Smooth muscle cell (in vitro differentiated cells): ENCODE measurements around the gene STX1B. TPM values are rescaled to one million over a fixed set of nuclear protein-coding genes. Genes with fewer than 3 reads are reported as not detected.
A peak's percentile ranks its signal among the peaks of the same experiment; 100 is the strongest.

Source experiments
- DNase-seq: peaks from one replicate; lab custom pipeline; 2025; ENCODE audit not compliant: unreplicated experiment; lab: John Stamatoyannopoulos, UW
- H2AFZ ChIP-seq: fragments of 200-600 bp; sonication (generic); 2 replicates; pipeline ENCODE4 v1.6.0; 2016; ENCODE audit warnings: antibody characterized with exemption, low read depth, mild to moderate bottlenecking
- H3F3A ChIP-seq: fragments of 200-600 bp; sonication (generic); 2 replicates; pipeline ENCODE4 v1.6.0; 2017; ENCODE audit warnings: antibody characterized with exemption, low read depth
- H3K27ac ChIP-seq: fragments of 200-600 bp; sonication (generic); 2 replicates; pipeline ENCODE4 v1.5.1; 2016; ENCODE audit warnings: low read depth, mild to moderate bottlenecking
- H3K27me3 ChIP-seq: fragments of 200-600 bp; sonication (generic); 2 replicates; pipeline ENCODE4 v1.6.1; 2016; ENCODE audit warnings: low read depth, mild to moderate bottlenecking
- H3K36me3 ChIP-seq: fragments of 200-600 bp; sonication (generic); 2 replicates; pipeline ENCODE4 v1.5.1; 2016; ENCODE audit warnings: low read depth
- H3K4me1 ChIP-seq: fragments of 200-600 bp; sonication (generic); 2 replicates; pipeline ENCODE4 v1.5.1; 2016; ENCODE audit warnings: low read depth
- H3K4me2 ChIP-seq: fragments of 200-600 bp; sonication (generic); 2 replicates; pipeline ENCODE4 v1.6.0; 2016; ENCODE audit warnings: mild to moderate bottlenecking
- H3K4me3 ChIP-seq: fragments of 200-600 bp; sonication (generic); 2 replicates; pipeline ENCODE4 v1.5.1; 2016; ENCODE audit warnings: mild to moderate bottlenecking
- H3K79me2 ChIP-seq: fragments of 200-600 bp; sonication (generic); 2 replicates; pipeline ENCODE4 v1.6.0; 2016; ENCODE audit warnings: low read depth, mild to moderate bottlenecking
- H3K9ac ChIP-seq: fragments of 200-600 bp; sonication (generic); 2 replicates; pipeline ENCODE4 v1.6.0; 2016; ENCODE audit warnings: low read depth
- H3K9me3 ChIP-seq: fragments of 200-600 bp; sonication (generic); replicated peaks from 2 replicates; pipeline ENCODE4 v1.5.1; 2016; ENCODE audit warnings: low read depth
- H4K20me1 ChIP-seq: fragments of 200-600 bp; sonication (generic); 2 replicates; pipeline ENCODE4 v1.6.0; 2016; ENCODE audit warnings: low read depth
- CTCF ChIP-seq: fragments of 200-600 bp; sonication (generic); IDR thresholded peaks from 2 replicates; pipeline ENCODE4 v1.5.1; 2017; ENCODE audit warnings: borderline replicate concordance, mild to moderate bottlenecking, antibody characterized with exemption; ENCODE audit not compliant: insufficient read depth, poor library complexity, severe bottlenecking
- WGBS: methylation state at CpG from one replicate; pipeline ENCODE4 v1.1.7; 2016; ENCODE audit warnings: low lambda C conversion rate; 5-methylcytosine and 5-hydroxymethylcytosine counted together
- polyA plus RNA-seq: library from polyadenylated mRNA; unstranded; fragments of >200 nt; fragmentation: Nextera tagmentation; extraction: Ambion mirVana; gene quantifications from 2 replicates; pipeline ENCODE4 v1.2.1, GENCODE V29; 2016
- total RNA-seq: library from RNA; depleted of rRNA; stranded (reverse); fragments of >200 nt; gene quantifications from 2 replicates; pipeline ENCODE4 v1.2.3, GENCODE V29; 2014

STX1B gene
- total and polyA plus RNA-seq, 2 experiments from 2014 or later, result 0.72 to 1.0 TPM

GRCh38 chr16:30946671-30947540 is 63.5 kb downstream of the STX1B start:
- H3K4me1 ChIP-seq, result peaks cover 9% of the 10 kb centered on the region
- peaks cover 3% of the 10 kb centered on the region for H3F3A ChIP-seq
- H4K20me1 ChIP-seq, result peaks cover 12% of the 10 kb centered on the region
- H3K4me3 ChIP-seq, result no peak overlapping the region
- H3K9ac ChIP-seq, result no peak overlapping the region
- H3K27ac ChIP-seq, result peak overlapping the region; percentile 99
- H3K36me3 ChIP-seq, result no peaks in the 10 kb centered on the region
- H3K79me2 ChIP-seq, result peaks cover 3% of the 10 kb centered on the region
- H3K4me2 ChIP-seq, result no peak overlapping the region
- DNase-seq, result no peak
- no peaks in the 10 kb centered on the region for H3K9me3 ChIP-seq
- H2AFZ ChIP-seq, result no peak overlapping the region
- WGBS, result 94% methylated on average over 35 of the region's 38 CpGs
- no peak for TF ChIP-seq CTCF
- H3K27me3 ChIP-seq, result no peaks in the 10 kb centered on the region

- no peaks in the 10 kb centered on the region for H3K9me3 ChIP-seq
- no peaks in the 10 kb centered on the region for H4K20me1 ChIP-seq
- no peak for TF ChIP-seq CTCF
- no peak overlapping the region for H3K4me3 ChIP-seq
- peaks cover 3% of the 10 kb centered on the region for H3K79me2 ChIP-seq
- no peaks in the 10 kb centered on the region for H3K36me3 ChIP-seq
- H3F3A ChIP-seq, result peaks cover 4% of the 10 kb centered on the region
- H2AFZ ChIP-seq, result no peak overlapping the region
- no peaks in the 10 kb centered on the region for H3K4me1 ChIP-seq
- no peak overlapping the region for H3K9ac ChIP-seq
- H3K27ac ChIP-seq, result no peak overlapping the region
- no peaks in the 10 kb centered on the region for H3K27me3 ChIP-seq
- DNase-seq, result no peak
- H3K4me2 ChIP-seq, result no peak overlapping the region
Measured at GRCh38 chr16:30944352-30944751, 66.1 kb downstream of the STX1B start.

- WGBS, result 90% methylated on average over 4 of the region's 4 CpGs
- no peak overlapping the region for H3K9ac ChIP-seq
- H2AFZ ChIP-seq, result no peak overlapping the region
Measured at GRCh38 chr16:30942426-30942806, 68.0 kb downstream of the STX1B start.

More at GRCh38 chr16:30942426-30942806, 68.0 kb downstream of the STX1B start:
- Histone ChIP-seq H3K79me2 (peaks cover 3% of the 10 kb centered on the region), H3K27me3 (no peaks in the 10 kb centered on the region), H4K20me1 (no peaks in the 10 kb centered on the region), H3K36me3 (no peaks in the 10 kb centered on the region), H3F3A (peaks cover 4% of the 10 kb centered on the region), H3K9me3 (no peaks in the 10 kb centered on the region), H3K4me1 (no peaks in the 10 kb centered on the region), H3K27ac (no peak overlapping the region), H3K4me2 (no peak overlapping the region), H3K4me3 (no peak overlapping the region)
- no peak for DNase-seq
- TF ChIP-seq CTCF, result no peak
